ENCODE results near the gene VPS4B.

DNA sequence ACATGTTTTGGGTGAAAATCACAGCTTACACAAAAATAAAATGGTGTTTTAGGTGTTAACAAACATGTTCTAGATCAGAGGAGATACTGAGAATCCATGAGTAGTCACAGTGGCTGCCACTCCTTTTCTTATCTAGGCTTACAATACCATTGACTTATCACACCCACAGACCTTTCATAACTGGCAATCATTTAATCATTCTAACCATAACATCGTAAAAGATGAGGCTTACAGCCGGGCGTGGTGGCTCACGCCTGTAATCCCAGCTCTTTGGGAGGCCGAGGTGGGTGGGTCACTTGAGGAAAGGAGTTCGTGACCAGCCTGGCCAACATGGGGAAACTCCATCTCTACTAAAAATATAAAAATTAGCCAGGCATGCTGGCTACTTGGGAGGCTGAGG lies 35.7 kb upstream of the VPS4B start:
- TF ChIP-seq, protein P1, sequence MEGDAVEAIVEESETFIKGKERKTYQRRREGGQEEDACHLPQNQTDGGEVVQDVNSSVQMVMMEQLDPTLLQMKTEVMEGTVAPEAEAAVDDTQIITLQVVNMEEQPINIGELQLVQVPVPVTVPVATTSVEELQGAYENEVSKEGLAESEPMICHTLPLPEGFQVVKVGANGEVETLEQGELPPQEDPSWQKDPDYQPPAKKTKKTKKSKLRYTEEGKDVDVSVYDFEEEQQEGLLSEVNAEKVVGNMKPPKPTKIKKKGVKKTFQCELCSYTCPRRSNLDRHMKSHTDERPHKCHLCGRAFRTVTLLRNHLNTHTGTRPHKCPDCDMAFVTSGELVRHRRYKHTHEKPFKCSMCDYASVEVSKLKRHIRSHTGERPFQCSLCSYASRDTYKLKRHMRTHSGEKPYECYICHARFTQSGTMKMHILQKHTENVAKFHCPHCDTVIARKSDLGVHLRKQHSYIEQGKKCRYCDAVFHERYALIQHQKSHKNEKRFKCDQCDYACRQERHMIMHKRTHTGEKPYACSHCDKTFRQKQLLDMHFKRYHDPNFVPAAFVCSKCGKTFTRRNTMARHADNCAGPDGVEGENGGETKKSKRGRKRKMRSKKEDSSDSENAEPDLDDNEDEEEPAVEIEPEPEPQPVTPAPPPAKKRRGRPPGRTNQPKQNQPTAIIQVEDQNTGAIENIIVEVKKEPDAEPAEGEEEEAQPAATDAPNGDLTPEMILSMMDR (IDR thresholded peaks at IDR 0.05) = no peak
- no peak for TF ChIP-seq POLR2A (IDR thresholded peaks at IDR 0.05)

Measured in ovary (tissue), 3 donors.